ENCODE results near the gene ZBED1. TPM values are rescaled to one million over a fixed set of nuclear protein-coding genes. Genes with fewer than 3 reads are reported as not detected.
"Not testable (repeated sequence)": the region's sequence is repeated elsewhere in the genome, so short reads cannot be mapped to it uniquely, and the experiment has no call there.

The ZBED1 gene
- total RNA-seq, 2 donors from 2014 or later, result 39.7 to 54.5 TPM

DNA sequence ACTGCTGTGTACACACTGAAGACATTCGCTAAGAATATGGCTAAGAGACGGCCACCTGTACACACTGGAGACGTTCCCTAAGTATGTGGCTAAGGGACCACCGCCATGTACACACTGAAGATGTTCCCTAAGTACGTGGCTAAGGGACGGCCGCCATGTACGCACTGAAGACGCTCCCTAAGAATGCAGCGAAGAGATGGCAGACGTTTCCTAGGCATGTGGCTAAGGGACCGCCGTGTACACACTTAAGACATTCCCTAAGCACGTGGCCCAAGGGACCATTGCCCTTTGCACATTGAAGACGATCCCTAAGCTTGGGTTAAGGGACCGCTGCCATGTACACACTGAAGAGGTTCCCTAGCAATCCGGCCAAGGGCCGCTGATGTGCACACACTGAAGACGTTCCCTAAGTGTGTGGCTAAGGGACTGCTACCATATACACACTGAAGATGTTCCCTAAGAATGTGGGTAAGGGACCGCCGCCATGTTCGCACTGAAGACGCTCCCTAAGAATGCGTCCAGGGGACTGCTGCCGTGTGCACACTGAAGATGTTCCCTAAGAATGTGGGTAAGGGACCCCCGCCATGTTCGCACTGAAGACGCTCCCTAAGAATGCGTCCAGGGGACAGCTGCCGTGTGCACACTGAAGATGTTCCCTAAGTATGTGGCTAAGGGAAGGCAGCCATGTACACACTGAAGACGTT is 36.7 kb downstream of the ZBED1 start:
- TF ChIP-seq, protein P1, sequence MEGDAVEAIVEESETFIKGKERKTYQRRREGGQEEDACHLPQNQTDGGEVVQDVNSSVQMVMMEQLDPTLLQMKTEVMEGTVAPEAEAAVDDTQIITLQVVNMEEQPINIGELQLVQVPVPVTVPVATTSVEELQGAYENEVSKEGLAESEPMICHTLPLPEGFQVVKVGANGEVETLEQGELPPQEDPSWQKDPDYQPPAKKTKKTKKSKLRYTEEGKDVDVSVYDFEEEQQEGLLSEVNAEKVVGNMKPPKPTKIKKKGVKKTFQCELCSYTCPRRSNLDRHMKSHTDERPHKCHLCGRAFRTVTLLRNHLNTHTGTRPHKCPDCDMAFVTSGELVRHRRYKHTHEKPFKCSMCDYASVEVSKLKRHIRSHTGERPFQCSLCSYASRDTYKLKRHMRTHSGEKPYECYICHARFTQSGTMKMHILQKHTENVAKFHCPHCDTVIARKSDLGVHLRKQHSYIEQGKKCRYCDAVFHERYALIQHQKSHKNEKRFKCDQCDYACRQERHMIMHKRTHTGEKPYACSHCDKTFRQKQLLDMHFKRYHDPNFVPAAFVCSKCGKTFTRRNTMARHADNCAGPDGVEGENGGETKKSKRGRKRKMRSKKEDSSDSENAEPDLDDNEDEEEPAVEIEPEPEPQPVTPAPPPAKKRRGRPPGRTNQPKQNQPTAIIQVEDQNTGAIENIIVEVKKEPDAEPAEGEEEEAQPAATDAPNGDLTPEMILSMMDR (IDR thresholded peaks at IDR 0.05), result no peak
- peaks cover 10 to 21% of the 10 kb centered on the region in 2 donors for H3K4me1 ChIP-seq (ENCODE audit: control insufficient read depth in 1 of 2, low read depth in 2 of 2)
- no peaks in the 10 kb centered on the region for H3K9me3 ChIP-seq
- DNase-seq (ENCODE audit: low spot score) (no peak), ATAC-seq (ENCODE audit: insufficient number of reproducible peaks, low FRiP score, low read depth) (no peak)
- H3K36me3 ChIP-seq, result no peaks in the 10 kb centered on the region
- H3K27me3 ChIP-seq (replicated peaks; ENCODE audit: insufficient read depth), result no peaks in the 10 kb centered on the region
- H3K27ac ChIP-seq, result no peak overlapping the region
- H3K4me3 ChIP-seq, result no peak overlapping the region

DNA sequence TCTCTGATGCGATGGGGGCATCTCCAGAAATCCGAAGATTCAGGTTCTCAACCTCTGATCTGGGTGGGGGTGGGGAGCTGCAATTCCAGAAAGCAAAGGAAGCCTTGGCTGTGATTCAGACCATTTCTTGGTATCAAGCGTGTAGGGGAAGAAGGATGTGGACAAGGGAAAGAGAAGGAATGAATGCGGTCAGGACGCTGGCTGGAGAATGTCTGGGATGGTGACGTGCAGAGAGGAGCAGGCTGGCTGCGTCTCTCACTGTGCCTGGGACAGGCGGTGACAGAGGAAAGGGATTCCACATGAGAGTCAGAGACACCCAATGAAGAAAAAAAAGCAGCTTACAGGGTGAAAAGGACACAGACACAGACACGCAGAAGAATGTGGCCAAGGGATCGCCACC is 37.3 kb downstream of the ZBED1 start:
- H3K27me3 ChIP-seq (replicated peaks; ENCODE audit: insufficient read depth); H3K9me3 ChIP-seq; H3K27ac ChIP-seq; ATAC-seq (ENCODE audit: insufficient number of reproducible peaks, low FRiP score, low read depth); DNase-seq (ENCODE audit: low spot score); H3K36me3 ChIP-seq; H3K4me3 ChIP-seq: not testable (repeated sequence)
- H3K4me1 ChIP-seq (ENCODE audit: control insufficient read depth in 1 of 2, low read depth in 2 of 2), result peaks cover 10 to 21% of the 10 kb centered on the region in 2 donors

DNA sequence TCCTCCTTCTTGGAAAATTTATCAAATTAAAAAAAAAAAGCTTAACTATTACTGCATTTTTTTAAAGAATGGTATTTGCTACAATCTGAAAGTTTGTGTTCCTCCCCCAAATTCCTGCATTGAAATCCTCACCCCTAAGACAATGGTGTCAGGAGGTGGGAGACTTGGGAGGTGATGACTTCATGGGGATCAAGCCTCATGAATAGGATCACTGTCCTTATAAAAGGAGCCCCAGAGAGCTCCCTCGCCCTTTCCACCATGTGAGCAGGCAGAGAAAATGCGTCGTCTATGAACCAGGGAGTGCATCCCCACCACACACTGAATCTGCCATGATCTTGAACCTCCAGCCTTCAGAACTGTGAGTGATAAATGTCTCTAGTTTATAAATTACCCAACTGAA is 38.0 kb downstream of the ZBED1 start:
- no peak overlapping the region for H3K4me3 ChIP-seq
- no peak for ATAC-seq (ENCODE audit: insufficient number of reproducible peaks, low FRiP score, low read depth)
- H3K36me3 ChIP-seq, result no peaks in the 10 kb centered on the region
- peaks cover 10 to 21% of the 10 kb centered on the region in 2 donors for H3K4me1 ChIP-seq (ENCODE audit: control insufficient read depth in 1 of 2, low read depth in 2 of 2)
- DNase-seq (ENCODE audit: low spot score), result no peak
- no peaks in the 10 kb centered on the region for H3K27me3 ChIP-seq (replicated peaks; ENCODE audit: insufficient read depth)
- no peaks in the 10 kb centered on the region for H3K9me3 ChIP-seq
- TF ChIP-seq, protein P1 (IDR thresholded peaks at IDR 0.05), result no peak
- H3K27ac ChIP-seq, result no peak overlapping the region

DNA sequence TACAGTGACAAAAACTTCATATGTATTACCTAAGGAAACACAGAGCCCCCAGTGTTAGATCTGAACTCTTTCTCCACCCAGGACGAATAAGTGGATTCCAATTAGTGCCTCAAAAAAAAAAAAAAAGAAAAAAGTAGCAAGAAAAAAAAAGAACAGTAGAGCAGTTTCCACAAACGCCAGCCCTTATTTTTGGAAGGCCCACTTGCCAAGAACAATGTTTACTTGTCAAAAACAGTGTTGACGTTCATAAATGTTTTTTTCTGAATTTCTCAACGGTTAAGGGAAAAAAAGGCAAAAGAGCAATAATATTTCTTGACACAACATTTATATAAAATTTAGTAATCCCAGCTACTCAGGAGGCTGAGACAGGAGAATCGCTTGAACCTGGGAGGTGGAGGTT is 38.7 kb downstream of the ZBED1 start:
- no peak overlapping the region for H3K27ac ChIP-seq
- H3K9me3 ChIP-seq, result no peaks in the 10 kb centered on the region
- ATAC-seq (ENCODE audit: insufficient number of reproducible peaks, low FRiP score, low read depth) (no peak), DNase-seq (ENCODE audit: low spot score) (no peak)
- peak overlapping the region; percentile 22 for H3K4me3 ChIP-seq
- peaks cover 10 to 21% of the 10 kb centered on the region in 2 donors for H3K4me1 ChIP-seq (ENCODE audit: control insufficient read depth in 1 of 2, low read depth in 2 of 2)
- TF ChIP-seq, protein P1 (IDR thresholded peaks at IDR 0.05), result no peak
- H3K27me3 ChIP-seq (replicated peaks; ENCODE audit: insufficient read depth), result no peaks in the 10 kb centered on the region
- no peaks in the 10 kb centered on the region for H3K36me3 ChIP-seq

DNA sequence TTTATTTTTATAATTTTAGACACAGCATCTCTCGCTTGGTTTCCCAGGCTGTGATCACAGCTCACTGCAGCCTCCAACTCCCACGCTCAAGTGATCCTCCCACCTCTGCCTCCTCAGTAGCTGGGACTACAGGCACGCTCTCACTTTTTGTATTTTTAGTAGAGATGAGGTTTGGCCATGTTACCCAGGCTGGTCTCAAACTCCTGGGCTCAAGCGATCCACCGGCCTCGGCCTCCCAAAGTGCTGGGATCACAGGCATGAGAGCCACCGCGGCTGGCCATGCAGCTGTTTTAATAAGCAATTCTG is 39.1 kb downstream of the ZBED1 start:
- Histone ChIP-seq H3K27ac (no peak overlapping the region), H3K4me3 (peak overlapping the region; percentile 22), H3K36me3 (no peaks in the 10 kb centered on the region), H3K9me3 (no peaks in the 10 kb centered on the region), H3K27me3 (replicated peaks; ENCODE audit: insufficient read depth) (no peaks in the 10 kb centered on the region), H3K4me1 (ENCODE audit: control insufficient read depth in 1 of 2, low read depth in 2 of 2) (peaks cover 10 to 21% of the 10 kb centered on the region in 2 donors)
- DNase-seq (ENCODE audit: low spot score) (no peak), ATAC-seq (ENCODE audit: insufficient number of reproducible peaks, low FRiP score, low read depth) (no peak)
- TF ChIP-seq, protein P1 (IDR thresholded peaks at IDR 0.05), result no peak

DNA sequence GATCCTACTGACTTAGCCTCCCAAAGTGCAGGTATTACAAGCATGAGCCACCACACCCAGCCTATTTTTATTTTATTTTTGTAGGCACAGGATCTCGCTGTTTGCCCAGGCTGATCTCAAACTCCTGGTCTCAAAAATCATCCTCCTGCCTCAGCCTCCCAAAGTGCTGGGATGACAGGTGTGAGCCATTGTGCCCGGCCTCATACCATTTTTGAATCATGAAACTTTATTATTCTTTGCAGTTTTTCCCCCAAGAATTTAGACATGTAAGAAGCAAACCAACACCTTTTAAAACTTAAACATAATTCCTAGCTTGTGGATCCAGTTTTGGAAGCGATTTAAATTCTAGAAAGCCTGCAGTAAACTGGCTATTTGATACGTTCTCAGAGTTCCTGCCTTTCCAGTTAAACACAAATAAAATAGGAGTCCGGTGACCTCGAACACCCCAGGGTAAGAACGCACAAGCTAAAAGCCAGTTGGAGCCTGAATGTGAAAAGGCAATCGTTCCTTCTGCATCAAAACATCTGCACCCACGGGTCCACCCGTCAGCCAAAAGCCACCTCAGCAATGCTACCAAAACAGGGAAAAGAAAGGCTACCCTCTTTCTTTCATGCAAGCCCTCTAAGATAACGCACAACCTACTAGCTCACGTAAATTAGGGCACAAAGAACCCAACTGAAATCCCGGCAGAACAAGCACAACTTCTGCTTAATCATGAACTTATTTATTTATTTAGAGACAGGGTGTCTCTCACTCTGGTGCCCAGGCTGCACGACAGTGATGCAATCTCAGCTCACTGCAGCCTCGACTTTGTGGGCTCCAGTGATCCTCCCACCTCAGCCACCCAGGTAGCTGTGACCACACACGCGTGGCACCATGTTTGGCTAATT is 39.7 kb downstream of the ZBED1 start:
- not testable (repeated sequence) for H3K36me3 ChIP-seq; ATAC-seq (ENCODE audit: insufficient number of reproducible peaks, low FRiP score, low read depth); DNase-seq (ENCODE audit: low spot score); H3K9me3 ChIP-seq; H3K27me3 ChIP-seq (replicated peaks; ENCODE audit: insufficient read depth); H3K4me3 ChIP-seq; H3K27ac ChIP-seq
- H3K4me1 ChIP-seq (ENCODE audit: control insufficient read depth in 1 of 2, low read depth in 2 of 2), result peaks cover 10 to 21% of the 10 kb centered on the region in 2 donors

DNA sequence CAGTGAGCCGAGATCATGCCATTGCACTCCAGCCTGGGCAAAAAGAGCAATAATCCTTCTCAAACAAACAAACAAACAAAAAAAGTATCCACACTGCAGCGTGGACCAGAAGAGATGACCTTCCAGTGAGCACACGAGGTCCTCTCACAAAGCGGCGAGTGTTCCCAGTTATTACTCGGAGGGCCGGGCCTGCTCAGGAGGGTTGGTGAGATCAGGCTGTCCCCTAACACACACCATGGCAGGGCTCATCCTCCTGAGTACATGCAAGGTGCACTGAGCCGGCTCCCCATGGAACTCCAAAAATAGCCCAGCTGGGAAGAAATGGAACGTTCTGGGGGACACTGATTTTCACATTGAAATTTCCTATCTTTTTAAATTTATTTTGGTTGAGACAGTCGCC is 40.7 kb downstream of the ZBED1 start:
- ATAC-seq (ENCODE audit: insufficient number of reproducible peaks, low FRiP score, low read depth); H3K4me3 ChIP-seq; DNase-seq (ENCODE audit: low spot score); H3K27me3 ChIP-seq (replicated peaks; ENCODE audit: insufficient read depth); H3K9me3 ChIP-seq; H3K36me3 ChIP-seq; H3K27ac ChIP-seq: not testable (repeated sequence)
- peaks cover 10 to 21% of the 10 kb centered on the region in 2 donors for H3K4me1 ChIP-seq (ENCODE audit: control insufficient read depth in 1 of 2, low read depth in 2 of 2)
